HG02571 (cell line): ENCODE measurements around the gene FSD1L.
A peak's percentile ranks its signal among the peaks of the same experiment; 100 is the strongest.
"Not testable (repeated sequence)": the region's sequence is repeated elsewhere in the genome, so short reads cannot be mapped to it uniquely, and the experiment has no call there.

Experiments
- ATAC-seq: cut with Tn5 transposase; IDR thresholded peaks from one replicate; pipeline ENCODE4 v1.9.1; 2021; ENCODE audit warnings: mild to moderate bottlenecking, moderate library complexity; ENCODE audit not compliant: unreplicated experiment

The FSD1L gene

GRCh38 chr9:105479846-105480245 is 32.0 kb downstream of the FSD1L start:
- no peak for ATAC-seq

- ATAC-seq: no peak
These were observed 35.8 kb downstream of the FSD1L start for GRCh38 chr9:105483618-105484017.

- no peak for ATAC-seq
These were observed 36.4 kb downstream of the FSD1L start for GRCh38 chr9:105484226-105484625.

- ATAC-seq: no peak
These were observed 37.3 kb downstream of the FSD1L start for GRCh38 chr9:105485131-105485530.

- no peak for ATAC-seq
These were observed 49.0 kb downstream of the FSD1L start for GRCh38 chr9:105496826-105497225.

GRCh38 chr9:105497704-105498103 is 49.9 kb downstream of the FSD1L start:
- no peak for ATAC-seq

GRCh38 chr9:105500108-105500766 is 52.4 kb downstream of the FSD1L start:
- ATAC-seq: peak; percentile 80

GRCh38 chr9:105501414-105501813 is 53.6 kb downstream of the FSD1L start:
- no peak for ATAC-seq

- no peak for ATAC-seq
These were observed 54.4 kb downstream of the FSD1L start for GRCh38 chr9:105502276-105502675.

- ATAC-seq: no peak
These were observed 56.0 kb downstream of the FSD1L start for GRCh38 chr9:105503881-105504280.

GRCh38 chr9:105507096-105507790 is 59.4 kb downstream of the FSD1L start:
- no peak for ATAC-seq

- ATAC-seq: no peak
These were observed 60.7 kb downstream of the FSD1L start for GRCh38 chr9:105508530-105508929.

- ATAC-seq: peak; percentile 51
These were observed 62.2 kb downstream of the FSD1L start for GRCh38 chr9:105510024-105510423.

GRCh38 chr9:105511446-105511845 is 63.6 kb downstream of the FSD1L start:
- no peak for ATAC-seq

GRCh38 chr9:105515811-105516413 is 68.1 kb downstream of the FSD1L start:
- no peak for ATAC-seq

- ATAC-seq: not testable (repeated sequence)
These were observed 72.0 kb downstream of the FSD1L start for GRCh38 chr9:105519710-105520369.

GRCh38 chr9:105520992-105521391 is 73.2 kb downstream of the FSD1L start:
- ATAC-seq: not testable (repeated sequence)

GRCh38 chr9:105522618-105523385 is 75.0 kb downstream of the FSD1L start:
- ATAC-seq: peak; percentile 91

- no peak for ATAC-seq
These were observed 83.7 kb downstream of the FSD1L start for GRCh38 chr9:105531530-105531929.

- peak; percentile 52 for ATAC-seq
These were observed 88.3 kb downstream of the FSD1L start for GRCh38 chr9:105535920-105536668.
